HG03045 (cell line): ENCODE data around the gene HEATR3.

Experiments used
- ATAC-seq: cut with Tn5 transposase; IDR thresholded peaks from one replicate; pipeline ENCODE4 v1.9.1; 2021; ENCODE audit warnings: mild to moderate bottlenecking, moderate library complexity; ENCODE audit not compliant: unreplicated experiment

Gene HEATR3, protein sequence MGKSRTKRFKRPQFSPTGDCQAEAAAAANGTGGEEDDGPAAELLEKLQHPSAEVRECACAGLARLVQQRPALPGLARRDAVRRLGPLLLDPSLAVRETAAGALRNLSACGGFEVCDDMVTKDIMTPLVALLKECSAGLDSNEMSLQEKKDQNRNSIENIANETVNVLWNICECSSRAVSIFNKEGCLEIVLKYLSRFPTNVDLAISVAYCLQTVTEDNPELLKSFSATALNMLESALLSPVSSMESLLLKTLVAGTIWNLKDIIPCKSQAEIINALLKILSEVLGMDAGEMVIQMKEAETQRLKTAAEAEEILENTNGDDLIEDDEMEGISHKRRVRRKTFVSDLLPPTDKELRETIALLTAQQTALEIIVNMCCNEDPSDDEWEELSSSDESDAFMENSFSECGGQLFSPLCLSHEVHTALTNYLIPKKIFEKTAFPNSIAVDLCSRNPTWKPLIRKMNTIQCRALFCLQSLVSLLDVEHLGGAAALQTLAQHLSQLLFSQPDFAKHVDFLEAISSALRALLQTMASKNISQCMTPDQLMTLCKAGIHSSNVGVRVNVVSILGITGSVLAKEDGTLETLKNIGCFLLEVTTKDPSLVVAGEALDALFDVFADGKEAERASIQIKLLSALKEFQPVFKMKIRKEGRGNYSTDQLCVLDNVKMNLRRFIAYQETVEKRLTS

DNA sequence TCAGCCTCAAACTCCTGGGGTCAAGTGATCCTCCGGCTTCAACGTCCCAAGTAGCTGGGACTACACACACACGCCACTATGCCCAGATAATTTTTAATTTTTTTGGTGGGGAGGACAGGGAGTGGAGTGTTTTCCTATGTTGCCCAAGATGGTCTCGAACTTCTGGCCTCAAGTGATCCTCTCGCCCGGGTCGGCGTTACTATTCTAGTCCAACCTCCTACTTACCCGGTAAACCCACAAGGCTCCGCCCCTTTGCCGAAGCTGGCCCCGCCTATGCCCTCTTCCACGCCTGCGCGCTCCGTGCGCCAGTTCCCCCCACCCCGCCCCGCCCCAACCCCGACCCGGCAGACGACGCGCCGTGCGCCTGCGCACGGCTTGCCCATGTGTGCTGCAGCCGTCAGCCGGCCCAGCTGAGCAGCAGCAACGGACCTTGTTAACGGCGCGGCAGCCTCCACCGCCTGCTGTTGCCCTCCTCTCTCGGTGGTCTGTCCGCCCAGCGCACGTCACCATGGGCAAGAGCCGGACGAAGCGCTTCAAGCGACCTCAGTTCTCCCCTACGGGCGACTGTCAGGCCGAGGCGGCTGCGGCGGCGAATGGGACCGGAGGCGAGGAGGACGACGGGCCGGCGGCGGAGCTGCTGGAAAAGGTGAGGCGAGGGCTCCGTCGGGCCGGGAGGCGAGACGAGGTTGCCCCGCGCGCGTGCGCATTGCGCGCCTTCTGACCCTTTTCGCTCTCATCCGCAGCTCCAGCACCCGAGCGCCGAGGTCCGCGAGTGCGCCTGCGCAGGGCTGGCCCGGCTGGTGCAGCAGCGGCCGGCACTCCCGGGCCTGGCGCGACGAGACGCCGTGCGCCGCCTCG lies at the start of gene HEATR3:
Gene HEATR3, plus strand, starts transcription at position 347 of the 858 bp plus-strand sequence. Its CDS starts 162 bp downstream, at position 509.
- peak; percentile 80 for ATAC-seq

DNA sequence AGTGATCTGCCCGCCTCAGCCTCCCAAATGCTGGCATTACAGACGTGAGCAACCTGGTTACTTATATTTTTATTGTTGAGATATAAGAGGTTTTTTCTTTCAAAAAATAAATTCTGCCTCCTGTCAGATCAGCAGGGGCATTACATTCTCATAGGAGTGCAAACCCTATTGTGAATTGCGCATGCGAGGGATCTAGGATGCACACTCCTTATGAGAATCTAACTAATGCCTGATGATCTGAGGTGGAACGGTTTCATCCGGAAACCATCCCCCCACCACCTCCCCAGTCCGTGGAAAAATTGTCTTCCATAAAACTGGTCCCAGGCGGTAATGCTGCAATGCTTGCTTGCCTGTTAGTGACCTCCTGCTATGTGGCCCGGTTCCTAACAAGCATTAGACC lies 48.2 kb upstream of the HEATR3 start:
- no peak for ATAC-seq

DNA sequence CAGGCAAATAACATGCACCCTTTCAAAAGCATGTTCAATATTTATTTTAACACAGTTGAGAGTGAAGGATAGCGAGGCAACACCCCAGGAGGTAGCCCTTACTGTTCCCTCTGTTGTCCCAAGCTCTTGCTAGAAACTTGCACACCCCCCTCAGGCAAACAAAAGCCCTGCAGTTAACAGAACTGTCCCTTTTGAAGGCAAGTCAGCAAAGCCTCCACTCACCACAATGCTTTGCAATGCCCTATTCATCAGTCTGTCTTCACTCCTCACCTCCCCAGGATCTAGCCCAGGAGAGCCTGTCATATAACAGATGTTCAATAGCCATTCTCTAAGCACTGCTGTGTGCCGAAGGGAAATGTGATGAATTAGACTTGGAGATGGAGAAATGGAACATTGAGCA lies 44.2 kb upstream of the HEATR3 start:
- no peak for ATAC-seq

DNA sequence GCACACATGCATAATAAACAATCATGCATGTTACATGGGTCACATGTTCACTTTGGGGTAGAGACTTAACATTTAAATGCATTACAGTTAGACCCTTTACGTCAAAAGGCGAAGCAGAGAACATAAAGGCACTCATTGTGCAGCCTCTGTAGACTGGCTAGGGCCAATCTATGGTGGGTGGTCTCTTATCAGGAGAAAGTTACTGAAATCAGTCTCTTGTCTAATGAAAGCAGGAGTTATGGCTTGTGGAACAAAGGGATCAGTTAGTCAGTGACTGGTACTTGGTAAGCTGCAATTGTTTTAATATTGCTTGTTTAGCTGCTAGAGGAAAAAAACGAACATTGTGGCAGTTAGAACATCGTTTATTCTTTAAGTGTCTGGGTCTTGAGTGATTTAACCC lies 42.1 kb upstream of the HEATR3 start:
- ATAC-seq: no peak

DNA sequence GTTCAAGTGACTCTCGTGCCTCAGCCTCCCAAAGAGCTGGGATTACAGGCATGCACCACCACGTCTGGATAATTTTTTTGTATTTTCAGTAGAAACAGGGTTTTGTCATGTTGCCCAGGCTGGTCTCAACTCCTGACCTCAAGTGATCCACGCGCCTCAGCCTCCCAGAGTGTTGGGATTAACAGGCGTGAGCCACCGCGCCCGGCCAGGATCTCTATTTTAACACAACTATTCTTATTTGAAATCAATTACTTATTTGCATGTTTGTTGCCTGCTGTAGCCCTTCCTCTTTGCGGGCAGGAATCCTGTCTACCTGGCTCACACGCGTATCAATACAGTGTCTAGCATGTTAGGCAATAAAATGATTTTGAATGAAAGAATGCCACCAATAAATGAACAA lies 41.6 kb upstream of the HEATR3 start:
- no peak for ATAC-seq

DNA sequence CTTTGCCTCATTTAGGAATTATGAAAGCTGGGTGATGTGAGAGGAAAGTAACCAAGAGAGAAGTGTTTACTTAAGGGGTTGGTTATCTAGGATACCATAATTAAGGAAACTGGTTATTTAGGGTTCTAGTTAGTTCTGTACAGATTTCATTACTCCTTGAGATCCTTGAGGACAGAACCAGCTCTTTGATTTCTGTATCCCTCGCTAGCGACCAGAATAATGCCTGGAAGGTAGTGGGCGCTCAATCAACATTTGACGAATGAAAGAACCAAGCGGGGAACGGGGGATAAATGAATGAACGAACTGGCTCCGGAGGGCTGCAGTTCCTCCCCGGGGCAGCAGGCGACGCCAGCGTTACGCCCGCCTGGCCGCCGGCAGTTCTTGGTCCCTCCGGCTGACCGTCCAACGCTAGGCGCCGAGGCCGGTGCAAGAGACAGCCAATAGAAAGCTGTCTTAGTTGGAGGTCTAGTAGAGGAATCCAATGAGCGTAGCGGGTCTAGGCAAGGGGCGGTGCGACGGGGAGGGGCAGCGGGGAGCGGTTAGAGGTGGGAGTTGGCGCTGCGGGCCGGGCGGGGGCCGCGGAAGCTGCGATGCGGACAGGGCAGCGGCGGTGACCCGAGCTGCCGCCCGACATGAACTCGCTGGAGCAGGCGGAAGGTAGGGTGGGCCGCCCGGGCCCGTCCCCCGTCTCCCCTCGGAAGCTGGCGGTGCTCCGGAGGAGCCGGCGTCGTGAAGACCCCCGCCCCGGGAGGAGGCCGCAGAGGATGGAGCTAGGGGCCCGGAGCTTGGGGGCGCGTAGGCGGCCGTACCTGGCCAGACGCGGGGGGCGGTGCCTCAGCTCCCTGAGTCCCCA lies 40.9 kb upstream of the HEATR3 start, which contains the start of gene CNEP1R1:
Gene CNEP1R1, plus strand, starts transcription at position 542 of the 853 bp plus-strand sequence. Its CDS starts 91 bp downstream, at position 633.
- ATAC-seq: peak; percentile 99

DNA sequence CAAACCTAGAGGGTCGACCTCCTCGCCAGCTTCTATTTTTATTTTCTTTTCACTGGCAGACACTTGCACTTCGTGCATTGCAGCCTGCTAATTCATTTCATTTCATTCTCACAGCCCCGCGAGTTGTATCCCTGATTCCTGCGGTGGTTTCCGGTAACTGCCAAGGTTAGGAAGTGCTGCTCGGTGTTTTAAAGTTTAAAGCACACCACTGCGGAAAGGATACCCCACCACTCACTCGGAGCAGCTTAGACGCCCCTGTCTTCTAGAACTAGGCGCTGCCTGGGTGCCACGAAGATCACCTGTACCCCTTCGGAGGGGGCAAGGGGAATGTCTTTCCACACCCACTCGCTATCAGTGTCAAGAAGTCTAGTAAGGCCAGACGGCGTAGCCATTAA lies 40.2 kb upstream of the HEATR3 start:
- peak; percentile 4 for ATAC-seq

DNA sequence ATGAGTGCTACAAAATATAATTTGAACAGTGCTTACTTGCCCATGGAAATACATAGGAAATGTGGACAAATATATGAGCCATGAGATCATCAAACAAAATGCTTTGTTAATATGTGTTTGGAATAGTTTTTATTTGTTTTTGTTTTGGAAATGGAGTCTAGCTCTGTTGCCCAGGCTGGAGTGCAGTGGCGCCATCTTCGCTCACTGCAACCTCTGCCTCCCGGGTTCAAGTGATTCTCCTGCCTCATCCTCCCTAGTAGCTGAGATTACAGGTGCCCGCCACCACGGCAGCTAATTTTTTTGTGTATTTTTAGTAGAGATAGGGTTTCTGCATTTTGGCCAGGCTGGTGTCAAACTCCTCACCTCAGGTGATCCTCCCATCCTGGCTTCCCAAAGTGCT lies 37.9 kb upstream of the HEATR3 start:
- ATAC-seq: no peak

DNA sequence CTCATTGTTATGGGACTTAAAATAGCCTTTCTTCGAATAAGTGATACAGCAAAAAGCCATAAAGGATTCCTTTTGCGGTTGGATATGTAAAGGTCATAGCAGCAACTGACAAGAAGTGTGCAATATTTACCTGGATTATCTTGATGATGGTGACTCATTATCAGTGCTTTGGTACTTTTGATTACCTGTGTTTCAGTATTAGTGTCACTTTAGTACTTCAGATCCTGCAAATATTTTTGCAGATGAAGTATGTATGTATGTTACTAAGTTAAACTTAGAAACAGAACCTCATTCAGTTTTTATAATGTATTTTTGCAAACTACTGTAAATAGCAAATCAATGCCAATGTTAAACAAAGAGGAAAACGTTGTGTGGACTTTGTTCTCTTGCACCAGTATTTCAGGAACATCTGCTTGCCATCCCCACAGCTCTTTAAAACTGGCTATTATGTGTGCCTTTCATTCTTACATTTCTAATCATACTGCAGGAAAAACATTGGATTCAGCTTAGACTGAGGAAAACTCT lies 30.2 kb upstream of the HEATR3 start:
- no peak for ATAC-seq

DNA sequence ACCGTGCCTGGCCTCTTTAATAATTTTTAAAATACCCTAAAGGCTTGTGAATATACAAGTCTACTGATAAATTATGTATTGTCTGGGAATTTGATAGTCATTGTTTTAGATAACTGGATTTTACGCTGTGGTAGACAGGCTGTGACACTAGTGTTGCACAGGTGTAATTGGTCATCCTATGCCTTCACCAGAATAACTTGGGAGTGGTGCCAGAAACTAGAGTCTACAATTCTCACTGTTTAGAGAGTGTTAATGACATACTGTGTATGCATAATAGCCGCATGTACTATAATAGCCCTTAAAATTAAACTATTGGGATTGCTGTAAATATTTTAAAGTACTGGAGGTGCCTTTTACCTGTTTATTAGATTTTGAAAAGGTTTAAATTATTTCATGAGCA lies 29.3 kb upstream of the HEATR3 start:
- ATAC-seq: no peak

DNA sequence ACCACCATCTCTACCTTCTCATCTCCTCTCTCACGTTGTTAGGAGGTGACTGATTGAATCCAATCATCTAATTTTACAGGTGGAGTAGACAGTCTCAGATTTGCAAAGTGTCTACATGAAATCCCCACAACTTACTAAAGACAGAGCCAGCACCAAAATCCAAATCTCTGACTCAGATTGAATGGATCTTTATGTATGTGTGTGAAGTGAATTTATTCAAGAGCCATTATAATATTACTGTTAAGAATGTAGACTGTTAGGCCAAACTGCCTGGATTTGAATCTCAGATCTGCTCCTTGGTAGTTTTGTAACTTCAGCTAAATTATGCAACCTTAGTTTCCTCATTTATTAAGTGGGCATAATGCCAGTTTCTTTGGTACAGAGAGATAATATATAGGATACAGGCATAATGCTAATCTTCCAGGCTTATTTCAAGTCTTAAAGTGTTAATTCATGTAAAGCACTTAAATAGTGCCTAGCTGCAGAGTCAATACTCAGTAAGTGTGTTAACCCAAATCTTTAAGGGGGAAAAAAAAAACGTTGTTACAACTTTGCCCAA lies 28.0 kb upstream of the HEATR3 start:
- ATAC-seq: no peak

DNA sequence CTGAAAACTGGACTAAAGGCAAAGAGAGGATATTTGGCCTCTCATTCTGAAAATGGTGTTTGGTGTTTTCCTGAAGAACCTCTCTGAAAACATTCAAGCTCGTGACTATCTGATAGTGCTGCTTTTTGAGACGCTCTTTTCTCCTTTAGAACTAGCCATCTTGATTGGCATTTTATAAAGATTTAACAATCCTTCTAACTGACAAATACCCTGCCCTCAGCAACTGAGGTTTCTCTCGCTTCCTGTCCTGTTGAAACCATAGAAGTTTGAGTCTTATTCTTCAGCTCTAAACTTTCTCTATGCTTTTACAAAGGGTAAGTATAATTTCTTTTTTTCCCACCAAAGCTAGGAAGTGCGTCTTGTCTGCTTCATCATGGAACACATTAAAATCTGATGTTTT lies 27.5 kb upstream of the HEATR3 start:
- ATAC-seq: no peak

DNA sequence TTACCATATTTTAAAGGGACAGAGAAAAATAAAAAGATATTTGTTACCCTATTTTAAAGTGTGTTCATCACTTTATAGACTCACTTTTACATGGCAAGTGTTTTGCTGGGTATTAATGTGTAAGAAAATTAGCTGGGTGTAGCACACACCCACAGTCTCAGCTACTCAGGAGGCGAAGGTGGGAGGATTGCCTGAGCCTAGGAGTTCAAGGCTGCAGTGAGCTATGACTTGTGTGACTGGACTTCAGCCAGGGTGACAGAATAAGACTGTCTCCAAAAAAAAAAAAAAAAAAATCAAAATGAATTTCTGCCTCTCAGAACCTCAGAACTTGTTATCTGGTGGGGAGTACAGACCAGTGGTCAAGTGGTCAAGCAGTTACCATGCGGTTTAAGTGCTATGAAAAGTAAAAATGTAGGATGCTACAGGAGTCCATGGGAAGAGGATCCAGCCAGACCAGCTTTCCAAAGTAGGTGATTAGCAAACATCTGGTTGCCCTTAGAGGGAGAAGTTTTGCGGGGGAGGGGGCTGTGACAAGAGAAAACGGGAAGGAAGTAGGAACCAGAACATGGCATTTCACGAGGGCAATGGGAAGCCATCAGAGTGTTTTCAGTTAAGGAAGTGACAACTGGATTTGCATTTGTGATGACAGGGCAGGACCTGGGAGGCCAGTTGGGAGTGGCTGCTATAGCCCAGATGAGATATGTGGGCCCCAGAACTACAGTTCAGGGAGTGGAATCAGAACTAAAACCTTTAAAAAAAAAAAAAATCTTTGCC lies 26.8 kb upstream of the HEATR3 start:
- no peak for ATAC-seq

DNA sequence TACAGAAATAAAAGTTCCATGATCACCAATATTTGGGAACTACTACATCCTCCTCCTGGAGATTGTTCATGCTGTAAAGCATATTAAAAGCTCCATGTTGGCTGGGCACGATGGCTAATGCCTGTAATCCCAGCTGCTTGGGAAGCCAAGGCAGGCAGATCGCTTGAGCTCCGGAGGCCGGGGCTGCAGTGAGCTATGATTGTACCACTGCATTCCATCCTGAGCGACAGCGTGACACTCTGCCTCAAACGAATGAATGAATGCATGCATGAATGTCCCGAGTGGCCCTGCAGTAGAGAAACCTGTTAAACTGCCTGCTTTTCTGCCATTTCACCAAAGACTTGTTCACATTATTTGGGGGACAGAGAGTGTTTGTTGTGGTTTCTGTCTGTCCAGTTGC lies 25.8 kb upstream of the HEATR3 start:
- ATAC-seq: no peak

DNA sequence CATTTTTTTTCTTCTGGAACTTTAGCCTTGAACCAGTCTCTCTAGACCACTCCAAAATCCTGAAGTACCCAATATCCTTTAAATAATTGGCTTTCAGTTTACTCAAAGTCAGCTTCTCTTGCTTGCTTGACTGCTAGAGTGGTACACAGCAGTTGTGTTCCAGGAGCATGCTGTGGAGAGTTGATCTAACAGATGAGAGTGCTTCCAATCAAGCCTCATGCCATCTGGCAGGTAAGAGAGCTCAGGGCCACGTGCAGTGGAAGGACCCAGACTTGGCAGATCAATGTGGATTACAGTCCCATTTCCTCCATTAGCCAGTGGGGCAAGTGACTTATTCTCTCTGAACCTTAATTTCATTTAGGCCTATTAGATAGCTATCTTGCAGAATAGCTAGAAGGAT lies 25.1 kb upstream of the HEATR3 start:
- ATAC-seq: no peak

DNA sequence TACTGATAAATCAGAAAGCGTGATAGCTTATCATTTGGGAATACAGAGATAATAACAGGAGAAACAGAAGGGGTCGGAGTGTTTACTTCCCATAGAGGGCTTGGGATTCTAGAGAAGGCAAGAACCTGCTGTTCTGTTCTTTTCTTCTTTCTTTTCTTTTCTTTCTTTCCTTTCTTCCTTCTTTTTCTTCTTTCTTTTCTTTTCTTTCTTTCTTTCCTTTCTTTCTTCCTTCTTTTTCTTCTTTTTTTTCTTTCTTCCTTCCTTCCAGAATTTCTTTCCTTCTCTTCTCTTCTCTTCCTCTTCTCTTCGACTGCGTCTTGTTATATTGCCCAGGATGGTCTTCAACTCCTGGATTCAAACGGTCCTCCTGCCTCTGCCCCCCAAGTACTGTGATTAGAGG lies 22.4 kb upstream of the HEATR3 start:
- ATAC-seq: no peak

DNA sequence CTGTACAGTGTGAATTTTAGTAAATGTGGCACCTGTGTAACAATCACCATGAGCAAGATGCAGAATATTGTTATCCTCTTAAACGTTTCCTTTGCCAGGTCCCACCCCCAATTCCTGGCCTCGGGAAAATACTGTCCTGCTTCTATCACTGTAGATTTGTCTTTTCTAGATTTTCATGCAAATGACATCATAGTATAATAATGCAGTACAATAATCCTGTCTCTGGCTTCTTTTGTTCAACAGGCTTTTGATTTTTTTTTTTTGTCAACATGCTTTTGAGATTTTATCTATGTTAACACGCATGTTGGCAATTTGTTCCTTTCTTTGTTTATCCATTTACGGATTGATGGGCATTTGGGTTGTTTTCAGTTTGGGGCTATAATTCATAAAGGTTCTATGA lies 20.4 kb upstream of the HEATR3 start:
- ATAC-seq: no peak

DNA sequence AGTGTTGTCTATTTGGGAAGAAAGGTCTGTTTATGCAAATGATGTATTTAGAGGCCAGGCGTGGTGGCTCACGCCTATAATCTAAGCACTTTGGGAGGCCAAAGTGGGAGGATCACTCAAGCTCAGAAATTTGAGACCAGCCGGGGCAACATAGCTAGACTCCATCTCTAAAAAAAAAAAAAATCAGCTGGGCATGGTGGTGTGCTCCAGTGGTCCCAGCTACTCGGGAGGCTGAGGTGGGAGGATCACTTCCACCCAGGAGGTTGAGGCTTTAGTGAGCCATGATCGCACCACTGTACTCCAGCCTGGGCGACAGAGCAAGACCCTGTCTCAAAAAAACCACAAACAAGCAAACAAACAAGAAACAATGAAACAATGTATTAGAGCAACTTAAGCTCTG lies 18.9 kb upstream of the HEATR3 start:
- no peak for ATAC-seq

DNA sequence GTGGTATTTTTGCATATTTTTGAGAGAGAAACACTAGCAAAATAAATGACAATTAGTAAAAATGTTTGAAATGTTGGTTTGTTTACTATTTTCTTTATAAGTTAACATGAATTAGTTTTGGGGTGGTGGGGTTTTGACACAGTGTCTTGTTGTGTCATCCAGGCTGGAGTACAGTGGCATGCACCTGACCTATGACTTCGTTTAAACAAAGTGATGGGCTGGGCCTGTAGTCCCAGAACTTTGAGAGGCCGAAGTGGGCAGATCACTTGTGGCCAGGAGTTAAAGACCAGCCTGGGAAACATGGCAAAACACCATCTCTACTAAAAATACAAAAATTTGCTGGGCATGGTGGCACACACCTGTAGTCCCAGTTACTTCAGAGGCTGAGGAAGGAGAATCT lies 17.9 kb upstream of the HEATR3 start:
- no peak for ATAC-seq
